ENCODE measurements around the gene FAIM.
"Not testable (repeated sequence)": the region's sequence is repeated elsewhere in the genome, so short reads cannot be mapped to it uniquely, and the experiment has no call there.

FAIM gene

DNA sequence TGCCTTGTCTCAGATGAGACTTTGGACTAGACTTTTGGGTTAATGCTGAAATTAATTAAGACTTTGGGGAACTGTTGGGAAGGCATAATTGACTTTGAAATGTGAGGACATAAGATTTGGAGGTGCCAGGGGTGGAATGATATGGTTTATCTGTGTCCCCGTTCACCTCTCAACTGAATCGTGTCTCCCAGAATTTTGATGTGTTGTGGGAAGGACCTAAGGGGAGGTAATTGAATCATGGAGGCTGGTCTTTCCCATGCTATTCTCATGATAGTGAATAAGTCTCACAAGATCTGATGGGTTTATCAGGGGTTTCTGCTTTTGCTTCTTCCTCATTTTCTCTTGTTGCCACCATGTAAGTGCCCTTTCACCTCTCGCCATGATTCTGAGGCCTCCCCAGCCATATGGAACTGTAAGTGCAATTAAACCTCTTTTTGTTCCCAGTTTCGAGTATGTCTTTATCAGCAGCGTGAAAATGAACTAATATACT is 4.4 kb upstream of the FAIM start:
- not testable (repeated sequence) for DNase-seq

GRCh38 chr3:138609898-138610266 is 1.3 kb downstream of the FAIM start:
- no peak for DNase-seq

DNA sequence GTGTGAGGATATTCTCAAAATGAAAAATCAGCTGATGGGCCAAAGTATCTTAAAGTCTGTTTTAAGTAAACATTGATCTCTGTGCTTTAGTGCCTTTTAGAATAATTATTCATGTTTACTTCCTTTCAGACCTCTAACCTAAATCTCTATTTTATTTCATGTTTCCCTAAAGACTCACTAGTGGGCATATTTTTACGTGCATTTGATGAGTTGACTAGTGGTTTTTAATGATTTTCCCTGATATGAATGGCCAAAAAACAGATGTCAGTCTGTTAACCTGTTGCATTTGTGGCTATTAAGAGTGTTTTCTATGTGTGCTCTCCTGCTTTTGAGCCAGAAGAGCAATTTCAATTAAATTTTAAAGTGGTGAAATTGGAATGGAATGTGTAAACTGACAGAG is 6.9 kb downstream of the FAIM start:
- no peak for DNase-seq

DNA sequence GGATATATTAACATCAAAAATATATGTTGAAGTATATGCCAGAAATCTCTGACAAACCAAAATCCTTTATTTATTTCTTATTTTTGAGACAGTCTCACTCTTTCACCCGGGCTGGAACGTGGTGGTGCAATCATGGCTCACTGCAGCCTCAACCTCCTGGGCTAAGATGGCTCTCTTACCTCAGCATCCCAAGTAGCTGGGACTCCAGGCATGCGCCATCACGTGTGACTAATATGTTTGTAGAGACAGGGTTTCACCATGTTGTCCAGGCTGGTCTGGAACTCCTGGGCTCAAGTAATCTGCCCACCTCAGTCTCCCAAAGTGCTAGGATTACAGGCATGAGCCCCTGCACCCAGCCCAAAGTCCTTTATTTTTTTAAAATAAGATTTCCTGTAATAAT is 11.9 kb downstream of the FAIM start:
- no peak for DNase-seq

- DNase-seq: no peak
Observed at GRCh38 chr3:138624518-138624917, 15.9 kb downstream of the FAIM start.

- no peak for DNase-seq
Observed at GRCh38 chr3:138625707-138626365, 17.3 kb downstream of the FAIM start.

DNA sequence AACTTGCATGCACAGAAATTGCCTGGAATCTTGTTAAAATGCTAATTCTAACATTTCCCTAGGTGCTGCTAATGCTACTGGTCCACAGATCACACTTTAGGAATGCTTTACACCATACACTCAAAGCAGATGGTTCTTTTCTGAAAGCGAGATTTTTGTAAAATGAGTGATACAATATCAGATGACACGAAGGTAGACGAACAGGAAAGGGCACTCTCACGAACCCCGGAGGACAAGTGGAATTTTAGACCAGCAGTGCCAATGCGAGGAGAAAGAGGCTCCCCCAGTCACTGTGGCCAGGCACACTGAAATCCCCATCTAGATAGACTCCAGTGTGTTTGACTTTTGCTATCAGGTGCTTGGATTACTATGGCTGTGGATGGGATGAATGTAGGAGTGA is 21.0 kb downstream of the FAIM start:
- no peak for DNase-seq

DNA sequence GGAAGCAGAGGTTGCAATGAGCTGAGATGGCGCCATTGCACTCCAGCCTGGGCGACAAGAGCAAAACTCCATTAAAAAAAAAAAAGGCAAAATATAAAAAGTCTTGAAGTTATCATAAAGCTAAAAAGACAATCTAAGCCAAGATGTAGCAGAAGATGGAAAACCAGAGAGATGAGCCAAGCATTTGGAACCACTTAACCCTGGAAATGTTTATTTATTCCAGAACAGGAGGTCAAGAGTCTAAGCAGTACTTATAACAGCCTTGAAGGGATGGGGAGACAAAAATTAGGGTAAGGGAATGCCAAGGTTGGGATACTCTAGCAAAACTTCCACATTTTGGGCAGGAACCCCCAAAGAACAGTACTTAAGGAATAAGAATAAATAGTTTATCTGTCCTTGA is 30.1 kb downstream of the FAIM start:
- no peak for DNase-seq

DNA sequence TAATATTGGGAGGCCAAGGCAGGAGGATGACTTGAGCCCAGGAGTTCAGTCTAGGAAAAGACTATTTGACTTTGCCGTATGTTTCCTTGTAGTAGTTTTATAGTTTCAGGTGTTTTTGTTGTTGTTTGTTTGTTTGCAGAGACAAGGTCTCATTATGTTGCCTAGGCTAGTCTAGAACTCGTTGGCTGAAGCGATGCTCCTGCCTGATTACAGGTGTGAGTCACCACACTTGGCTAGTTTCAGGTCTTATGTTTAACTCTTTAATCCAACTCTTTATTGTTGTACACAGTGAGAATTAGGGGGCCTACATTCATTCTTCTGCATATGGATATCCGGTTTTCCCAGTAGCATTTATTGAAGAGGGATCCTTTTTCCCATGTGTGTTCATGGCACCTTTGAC is 32.0 kb downstream of the FAIM start:
- no peak for DNase-seq

DNA sequence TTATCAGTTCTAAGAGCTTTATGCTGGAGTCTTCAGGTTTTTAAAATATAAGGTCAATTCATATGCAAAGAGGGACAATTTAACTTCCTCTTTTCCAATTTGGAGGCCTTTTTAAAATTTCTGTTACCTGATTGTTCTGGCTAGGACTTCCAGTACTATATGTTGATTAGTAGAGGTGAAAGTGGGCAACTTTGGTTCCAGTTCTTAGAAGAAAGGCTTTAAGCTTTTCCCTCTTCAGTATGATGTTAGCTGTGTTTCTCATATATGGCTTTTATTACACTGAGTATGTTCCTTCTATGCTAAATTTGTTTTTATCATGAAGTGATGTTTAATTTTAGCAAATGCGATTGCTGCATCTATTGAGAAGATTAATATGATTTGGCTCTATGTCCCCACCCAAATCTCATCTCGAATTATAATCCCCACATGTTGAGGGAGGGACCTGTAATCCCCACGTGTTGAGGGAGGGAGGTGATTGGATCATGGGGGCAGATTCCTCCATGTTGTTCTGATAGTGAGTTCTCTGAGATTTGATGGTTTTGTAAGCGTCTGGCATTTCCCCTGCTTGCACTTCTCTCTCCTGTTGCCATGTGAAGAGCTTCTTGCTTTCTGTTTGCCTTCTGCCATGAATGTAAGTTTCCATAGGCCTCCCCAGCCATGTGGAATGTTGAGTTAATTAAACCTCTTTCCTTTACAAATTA is 33.8 kb downstream of the FAIM start:
- DNase-seq: no peak

GRCh38 chr3:138642927-138643253 is 34.3 kb downstream of the FAIM start:
- no peak for DNase-seq

GRCh38 chr3:138646008-138646407 is 37.4 kb downstream of the FAIM start:
- DNase-seq: no peak

GRCh38 chr3:138646513-138646912 is 37.9 kb downstream of the FAIM start:
- DNase-seq: no peak

- DNase-seq: no peak
Observed at GRCh38 chr3:138649134-138649533, 40.6 kb downstream of the FAIM start.

GRCh38 chr3:138653567-138653966 is 45.0 kb downstream of the FAIM start:
- DNase-seq: no peak

- no peak for DNase-seq
Observed at GRCh38 chr3:138657508-138657907, 48.9 kb downstream of the FAIM start.

GRCh38 chr3:138668107-138668506 is 59.5 kb downstream of the FAIM start:
- DNase-seq: no peak

GRCh38 chr3:138670407-138670806 is 61.8 kb downstream of the FAIM start:
- DNase-seq: no peak

DNA sequence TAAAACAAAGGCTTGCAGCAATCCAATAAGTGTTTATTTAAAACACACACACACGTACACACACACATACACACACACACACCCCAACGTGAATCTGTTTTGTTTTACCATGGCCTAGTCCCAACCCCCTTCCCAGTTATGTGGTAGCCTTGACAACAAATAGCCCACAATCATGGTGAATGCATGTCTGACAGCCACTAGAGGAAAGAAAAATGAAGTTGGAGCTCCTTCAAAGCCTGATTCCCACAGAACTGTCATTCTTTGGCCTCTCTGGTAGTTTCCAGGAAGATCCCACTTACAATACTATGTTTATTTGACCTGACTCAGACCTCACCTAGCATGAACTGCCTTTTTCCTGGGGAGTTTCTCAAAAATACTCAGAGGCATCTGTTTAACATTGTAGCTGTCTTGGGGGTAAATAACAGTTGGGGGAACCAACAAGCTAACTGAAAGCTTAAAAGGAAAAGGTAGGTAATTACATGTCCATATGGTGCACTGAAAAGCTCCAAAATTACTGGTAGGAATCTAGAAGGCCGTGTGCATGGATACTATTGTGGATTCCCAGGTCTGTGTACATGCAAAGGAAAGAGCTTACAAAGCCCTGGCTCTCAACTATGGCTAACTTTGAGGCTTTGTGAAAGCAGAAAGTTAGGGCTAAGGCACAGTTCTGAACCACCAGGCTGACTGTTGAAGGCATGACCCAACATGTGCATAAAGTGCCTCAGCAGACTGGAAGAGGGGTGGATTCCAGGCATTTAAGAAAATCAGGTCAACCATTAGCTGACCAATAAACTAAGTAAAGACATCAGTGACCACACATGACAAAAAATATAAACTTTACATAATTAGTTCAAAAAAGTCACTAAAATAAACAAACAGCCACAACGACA is 65.3 kb downstream of the FAIM start:
- DNase-seq: no peak

DNA sequence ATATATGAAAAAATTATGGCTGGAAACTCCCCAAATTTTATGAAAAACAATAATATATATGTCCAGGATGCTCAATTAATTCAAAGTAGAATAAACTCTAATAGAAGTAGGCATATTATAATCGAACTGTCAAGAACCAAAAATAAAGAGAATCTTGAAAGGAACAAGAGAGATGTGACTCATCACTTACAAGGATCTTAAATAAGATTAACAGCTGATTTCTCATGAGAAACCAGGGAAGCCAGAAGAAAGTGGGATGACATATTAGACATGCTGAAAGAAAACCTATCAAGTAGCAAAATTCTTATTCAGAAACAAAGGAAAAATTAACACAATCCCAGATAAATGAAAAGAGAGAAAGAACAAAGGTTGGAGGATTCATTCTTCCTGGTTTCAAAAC is 66.8 kb downstream of the FAIM start:
- DNase-seq: no peak

DNA sequence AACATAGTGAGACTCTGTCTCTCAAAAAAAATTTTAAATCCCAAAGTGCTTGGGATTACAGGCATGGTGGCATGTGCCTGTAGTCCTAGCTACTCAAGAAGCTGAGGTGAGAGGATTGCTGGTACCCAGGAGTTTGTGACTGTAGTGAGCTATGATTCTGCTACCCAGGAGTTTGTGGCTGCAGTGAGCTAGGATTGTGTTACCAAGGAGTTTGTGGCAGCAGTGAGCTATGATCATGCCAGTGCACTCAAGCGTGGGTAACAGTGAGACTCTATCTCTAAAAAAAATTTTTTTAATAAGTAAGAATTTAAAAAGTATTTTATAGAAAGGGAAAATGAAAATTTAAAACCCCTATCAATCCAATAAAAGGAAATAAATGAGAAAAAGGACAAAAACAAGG is 69.5 kb downstream of the FAIM start:
- no peak for DNase-seq

- no peak for DNase-seq
Observed at GRCh38 chr3:138678874-138679392, 70.4 kb downstream of the FAIM start.

DNA sequence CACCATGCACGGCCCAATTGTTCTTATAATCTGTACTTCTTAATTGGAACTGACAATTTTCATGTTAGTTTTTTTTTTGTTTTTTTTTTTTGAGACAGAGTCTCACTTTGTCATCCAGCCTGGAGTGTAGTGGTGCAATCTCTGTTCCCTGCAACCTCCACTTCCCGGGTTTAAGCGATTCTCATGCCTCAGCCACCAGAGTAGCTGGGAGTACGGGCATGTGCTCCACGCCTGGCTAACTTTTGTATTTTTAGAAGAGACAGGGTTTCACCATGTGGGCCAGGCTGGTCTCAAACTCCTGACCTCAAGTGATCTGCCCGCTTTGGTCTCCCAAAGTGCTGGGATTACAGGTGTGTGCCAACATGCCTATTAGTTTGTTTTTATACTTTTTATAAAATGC is 72.4 kb downstream of the FAIM start:
- DNase-seq: not testable (repeated sequence)
